A549 (cell line): ENCODE data around the gene BABAM2.

Experiments used
- CBX2 ChIP-seq: fragments of 200-600 bp; sonication (generic); IDR thresholded peaks from 2 replicates; pipeline ENCODE4 v1.6.1; 2016; ENCODE audit warnings: low read depth, mild to moderate bottlenecking, borderline replicate concordance
- CEBPB ChIP-seq, 2 experiments: fragments of >200 bp in 1 of 2; sonication (Bioruptor Twin) in 1 of 2; formaldehyde crosslinking in 1 of 2; IDR thresholded peaks; 2 replicates each; pipeline ENCODE4 v1.6.1; 2012 to 2016
- CHD2 ChIP-seq: fragments of 150-350 bp; IDR thresholded peaks from 2 replicates; pipeline ENCODE4 v1.6.1; 2014; ENCODE audit warnings: low read length; ENCODE audit not compliant: partially characterized antibody
- EP300 ChIP-seq, 2 experiments: fragments of >200 bp; sonication (Bioruptor Twin); formaldehyde crosslinking; IDR thresholded peaks; 2 replicates in 1 of 2; 3 replicates in 1 of 2; pipeline ENCODE4 v1.6.1; 2016 to 2017
- FOSL2 ChIP-seq, 2 experiments: fragments of 450-650 bp in 1 of 2; fragments of >200 bp in 1 of 2; sonication (Bioruptor Twin) in 1 of 2; formaldehyde crosslinking; IDR thresholded peaks; 2 replicates each; pipeline versions ENCODE4 v1.5.0 to v1.6.1; 2016 to 2020; ENCODE audit warnings: mild to moderate bottlenecking in 1 of 2, moderate library complexity in 1 of 2
- HOXA7 ChIP-seq: fragments of 250-450 bp; sonication (Bioruptor Pico); IDR thresholded peaks from 2 replicates; pipeline ENCODE4 v1.5.0; 2020; ENCODE audit warnings: mild to moderate bottlenecking, moderate library complexity
- JUN ChIP-seq, 2 experiments: fragments of >200 bp; sonication (Bioruptor Twin); formaldehyde crosslinking; IDR thresholded peaks; 2 replicates in 1 of 2; 3 replicates in 1 of 2; pipeline ENCODE4 v1.6.1; 2016 to 2017
- JUNB ChIP-seq: fragments of >200 bp; sonication (Bioruptor Twin); formaldehyde crosslinking; IDR thresholded peaks from 2 replicates; pipeline ENCODE4 v1.6.1; 2016
- PHF8 ChIP-seq: fragments of 200-600 bp; sonication (generic); IDR thresholded peaks from 2 replicates; pipeline ENCODE4 v1.6.1; 2016; ENCODE audit warnings: low read depth, mild to moderate bottlenecking, antibody characterized with exemption, moderate library complexity, borderline replicate concordance
- POLR2A ChIP-seq: IDR thresholded peaks from 2 replicates; pipeline ENCODE4 v1.6.1; 2012; ENCODE audit warnings: mild to moderate bottlenecking, low read length
- RCOR1 ChIP-seq: fragments of 150-350 bp; IDR thresholded peaks from 2 replicates; pipeline ENCODE4 v1.6.1; 2014; ENCODE audit warnings: antibody characterized with exemption, low read length, low read depth
- TF ChIP-seq, protein P1 (sequence below): fragments of >200 bp; sonication (Bioruptor Twin); formaldehyde crosslinking; IDR thresholded peaks from 3 replicates; pipeline ENCODE4 v1.5.1; 2016
- TF ChIP-seq, protein P2 (sequence below): fragments of 450-650 bp; IDR thresholded peaks from 2 replicates; pipeline ENCODE4 v1.6.1; 2014; ENCODE audit warnings: antibody characterized with exemption

DNA sequence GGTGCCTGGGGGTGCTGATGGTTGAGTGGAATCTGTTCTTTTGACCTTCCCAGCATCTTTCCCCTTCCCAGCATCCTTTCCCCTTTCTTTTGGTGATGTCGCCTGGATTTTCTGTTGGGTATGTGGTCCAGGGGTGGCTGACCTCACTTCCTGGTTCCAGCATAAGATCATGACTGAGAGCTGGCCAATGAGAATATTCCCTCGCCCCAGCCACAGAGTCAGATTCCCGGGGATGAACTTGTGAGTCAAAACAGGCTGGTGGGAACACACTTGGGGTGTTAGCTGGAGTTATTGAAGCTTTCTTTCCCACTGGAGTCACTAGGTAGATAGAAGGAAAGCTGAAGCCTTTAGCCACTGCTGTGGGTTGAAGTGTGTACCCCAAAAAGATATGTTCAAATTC is 474.1 kb downstream of the BABAM2 start:
- TF ChIP-seq CHD2 (no peak), EP300 (IDR thresholded peaks at IDR 0.05) (no peak), JUNB (no peak), HOXA7 (CRISPR knock-in tag) (no peak), POLR2A (no peak), JUN (IDR thresholded peaks at IDR 0.05) (no peak), CBX2 (no peak), PHF8 (no peak), RCOR1 (no peak), CEBPB (IDR thresholded peaks at IDR 0.05) (no peak), FOSL2 (IDR thresholded peaks at IDR 0.05) (no peak), FOSL2 (CRISPR knock-in tag; IDR thresholded peaks at IDR 0.05) (no peak)
- TF ChIP-seq, protein P1, sequence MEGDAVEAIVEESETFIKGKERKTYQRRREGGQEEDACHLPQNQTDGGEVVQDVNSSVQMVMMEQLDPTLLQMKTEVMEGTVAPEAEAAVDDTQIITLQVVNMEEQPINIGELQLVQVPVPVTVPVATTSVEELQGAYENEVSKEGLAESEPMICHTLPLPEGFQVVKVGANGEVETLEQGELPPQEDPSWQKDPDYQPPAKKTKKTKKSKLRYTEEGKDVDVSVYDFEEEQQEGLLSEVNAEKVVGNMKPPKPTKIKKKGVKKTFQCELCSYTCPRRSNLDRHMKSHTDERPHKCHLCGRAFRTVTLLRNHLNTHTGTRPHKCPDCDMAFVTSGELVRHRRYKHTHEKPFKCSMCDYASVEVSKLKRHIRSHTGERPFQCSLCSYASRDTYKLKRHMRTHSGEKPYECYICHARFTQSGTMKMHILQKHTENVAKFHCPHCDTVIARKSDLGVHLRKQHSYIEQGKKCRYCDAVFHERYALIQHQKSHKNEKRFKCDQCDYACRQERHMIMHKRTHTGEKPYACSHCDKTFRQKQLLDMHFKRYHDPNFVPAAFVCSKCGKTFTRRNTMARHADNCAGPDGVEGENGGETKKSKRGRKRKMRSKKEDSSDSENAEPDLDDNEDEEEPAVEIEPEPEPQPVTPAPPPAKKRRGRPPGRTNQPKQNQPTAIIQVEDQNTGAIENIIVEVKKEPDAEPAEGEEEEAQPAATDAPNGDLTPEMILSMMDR, result no peak
- TF ChIP-seq, protein P2, sequence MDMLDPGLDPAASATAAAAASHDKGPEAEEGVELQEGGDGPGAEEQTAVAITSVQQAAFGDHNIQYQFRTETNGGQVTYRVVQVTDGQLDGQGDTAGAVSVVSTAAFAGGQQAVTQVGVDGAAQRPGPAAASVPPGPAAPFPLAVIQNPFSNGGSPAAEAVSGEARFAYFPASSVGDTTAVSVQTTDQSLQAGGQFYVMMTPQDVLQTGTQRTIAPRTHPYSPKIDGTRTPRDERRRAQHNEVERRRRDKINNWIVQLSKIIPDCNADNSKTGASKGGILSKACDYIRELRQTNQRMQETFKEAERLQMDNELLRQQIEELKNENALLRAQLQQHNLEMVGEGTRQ, result no peak
